ENCODE results near the gene NUPR1. TPM values are rescaled to one million over a fixed set of nuclear protein-coding genes. Genes with fewer than 3 reads are reported as not detected.

Gene NUPR1
- total RNA-seq, 1 donor from 2014 or later, result 3.8 TPM

GRCh38 chr16:28531777-28532744, 6.7 kb downstream of the NUPR1 start:
- no peak for FAIRE-seq
- H3K4me2 ChIP-seq (ENCODE audit: low read length), result no peak overlapping the region

DNA sequence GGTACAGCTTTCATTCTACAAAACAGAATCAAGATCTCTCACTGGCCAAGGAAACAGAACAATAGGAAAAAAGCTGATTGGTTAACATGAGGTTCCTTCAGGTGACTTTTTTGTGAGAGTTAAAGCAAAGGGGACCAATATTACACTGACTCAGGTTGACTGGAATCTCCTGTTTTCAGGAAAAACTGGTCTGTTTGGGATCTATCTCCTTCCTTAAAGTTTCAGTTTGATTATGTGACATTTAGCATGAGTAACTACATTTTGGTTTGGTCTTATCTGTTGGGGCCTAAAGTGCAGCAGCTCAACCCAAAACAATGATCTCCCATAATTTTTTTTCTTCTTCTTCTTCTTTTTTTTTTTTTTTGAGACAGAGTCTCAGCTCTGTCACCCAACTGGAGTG, 9.7 kb downstream of the NUPR1 start:
- H3K36me3 Mint-ChIP-seq (ENCODE audit: low read depth, unreplicated experiment), result peaks cover 3% of the 10 kb centered on the region
- H3K27ac Mint-ChIP-seq (ENCODE audit: unreplicated experiment), result no peak overlapping the region
- no peak overlapping the region for H2AFZ ChIP-seq (ENCODE audit: low read depth, low read length)
- no peak overlapping the region for H3K4me3 Mint-ChIP-seq (ENCODE audit: unreplicated experiment)
- H3K27me3 Mint-ChIP-seq (ENCODE audit: low read depth, unreplicated experiment), result no peaks in the 10 kb centered on the region
- DNase-seq (ENCODE audit: low read depth) (no peak), FAIRE-seq (no peak)
- no peak overlapping the region for H3K4me2 ChIP-seq (ENCODE audit: low read length)
- H3K9me3 ChIP-seq (ENCODE audit: insufficient read depth, low read depth, low read length), result no peaks in the 10 kb centered on the region
- H3K27me3 ChIP-seq (ENCODE audit: insufficient read depth, low read length), result no peaks in the 10 kb centered on the region
- no peaks in the 10 kb centered on the region for H3K79me2 ChIP-seq (ENCODE audit: insufficient read depth, low read length)
- H3K9me3 Mint-ChIP-seq (ENCODE audit: unreplicated experiment), result peaks cover 3% of the 10 kb centered on the region
- no peaks in the 10 kb centered on the region for H4K20me1 ChIP-seq (ENCODE audit: insufficient read depth, low read length)
- H3K27ac ChIP-seq (ENCODE audit: low read depth, low read length), result no peak overlapping the region
- TF ChIP-seq, protein P1, sequence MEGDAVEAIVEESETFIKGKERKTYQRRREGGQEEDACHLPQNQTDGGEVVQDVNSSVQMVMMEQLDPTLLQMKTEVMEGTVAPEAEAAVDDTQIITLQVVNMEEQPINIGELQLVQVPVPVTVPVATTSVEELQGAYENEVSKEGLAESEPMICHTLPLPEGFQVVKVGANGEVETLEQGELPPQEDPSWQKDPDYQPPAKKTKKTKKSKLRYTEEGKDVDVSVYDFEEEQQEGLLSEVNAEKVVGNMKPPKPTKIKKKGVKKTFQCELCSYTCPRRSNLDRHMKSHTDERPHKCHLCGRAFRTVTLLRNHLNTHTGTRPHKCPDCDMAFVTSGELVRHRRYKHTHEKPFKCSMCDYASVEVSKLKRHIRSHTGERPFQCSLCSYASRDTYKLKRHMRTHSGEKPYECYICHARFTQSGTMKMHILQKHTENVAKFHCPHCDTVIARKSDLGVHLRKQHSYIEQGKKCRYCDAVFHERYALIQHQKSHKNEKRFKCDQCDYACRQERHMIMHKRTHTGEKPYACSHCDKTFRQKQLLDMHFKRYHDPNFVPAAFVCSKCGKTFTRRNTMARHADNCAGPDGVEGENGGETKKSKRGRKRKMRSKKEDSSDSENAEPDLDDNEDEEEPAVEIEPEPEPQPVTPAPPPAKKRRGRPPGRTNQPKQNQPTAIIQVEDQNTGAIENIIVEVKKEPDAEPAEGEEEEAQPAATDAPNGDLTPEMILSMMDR (IDR thresholded peaks at IDR 0.05; ENCODE audit: insufficient read depth, low read depth, low read length), result no peak
- no peak for TF ChIP-seq EZH2 (IDR thresholded peaks at IDR 0.05; ENCODE audit: insufficient read depth, low read length)
- no peaks in the 10 kb centered on the region for H3K4me1 ChIP-seq (ENCODE audit: insufficient read depth, low read length)
- H3K36me3 ChIP-seq (ENCODE audit: insufficient read depth, low read length), result no peaks in the 10 kb centered on the region
- H3K4me1 Mint-ChIP-seq (ENCODE audit: low read depth, unreplicated experiment), result no peaks in the 10 kb centered on the region
- no peak overlapping the region for H3K9ac ChIP-seq (ENCODE audit: low read length)
- no peak overlapping the region for H3K4me3 ChIP-seq (ENCODE audit: insufficient read depth, low read depth, low read length)

More at GRCh38 chr16:28531777-28532744, 6.7 kb downstream of the NUPR1 start:
- Histone ChIP-seq H3K79me2 (ENCODE audit: insufficient read depth, low read length) (no peaks in the 10 kb centered on the region), H3K4me1 (ENCODE audit: insufficient read depth, low read length) (no peaks in the 10 kb centered on the region), H3K27me3 (ENCODE audit: insufficient read depth, low read length) (no peaks in the 10 kb centered on the region), H3K9me3 (ENCODE audit: insufficient read depth, low read depth, low read length) (no peaks in the 10 kb centered on the region), H3K36me3 (ENCODE audit: insufficient read depth, low read length) (no peaks in the 10 kb centered on the region), H4K20me1 (ENCODE audit: insufficient read depth, low read length) (no peaks in the 10 kb centered on the region), H3K9ac (ENCODE audit: low read length) (no peak overlapping the region), H3K27ac (ENCODE audit: low read depth, low read length) (no peak overlapping the region), H2AFZ (ENCODE audit: low read depth, low read length) (no peak overlapping the region), H3K4me3 (ENCODE audit: insufficient read depth, low read depth, low read length) (no peak overlapping the region)
- Mint-ChIP-seq H3K27me3 (ENCODE audit: low read depth, unreplicated experiment) (no peaks in the 10 kb centered on the region), H3K36me3 (ENCODE audit: low read depth, unreplicated experiment) (peaks cover 10% of the 10 kb centered on the region), H3K4me3 (ENCODE audit: unreplicated experiment) (no peak overlapping the region), H3K9me3 (ENCODE audit: unreplicated experiment) (no peaks in the 10 kb centered on the region), H3K4me1 (ENCODE audit: low read depth, unreplicated experiment) (no peaks in the 10 kb centered on the region), H3K27ac (ENCODE audit: unreplicated experiment) (no peak overlapping the region)
- DNase-seq (ENCODE audit: low read depth), result no peak
- TF ChIP-seq EZH2 (IDR thresholded peaks at IDR 0.05; ENCODE audit: insufficient read depth, low read length), result no peak
- TF ChIP-seq, protein P1 (IDR thresholded peaks at IDR 0.05; ENCODE audit: insufficient read depth, low read depth, low read length), result no peak

- no peak overlapping the region for H3K4me3 ChIP-seq (ENCODE audit: insufficient read depth, low read depth, low read length)
- H3K79me2 ChIP-seq (ENCODE audit: insufficient read depth, low read length), result no peaks in the 10 kb centered on the region
- Mint-ChIP-seq H3K27ac (ENCODE audit: unreplicated experiment) (no peak overlapping the region), H3K27me3 (ENCODE audit: low read depth, unreplicated experiment) (peaks cover 4% of the 10 kb centered on the region), H3K4me3 (ENCODE audit: unreplicated experiment) (no peak overlapping the region), H3K36me3 (ENCODE audit: low read depth, unreplicated experiment) (peaks cover under 1% of the 10 kb centered on the region), H3K9me3 (ENCODE audit: unreplicated experiment) (peaks cover 3% of the 10 kb centered on the region), H3K4me1 (ENCODE audit: low read depth, unreplicated experiment) (no peaks in the 10 kb centered on the region)
- no peak overlapping the region for H3K27ac ChIP-seq (ENCODE audit: low read depth, low read length)
- TF ChIP-seq, protein P1 (IDR thresholded peaks at IDR 0.05; ENCODE audit: insufficient read depth, low read depth, low read length), result no peak
- TF ChIP-seq EZH2 (IDR thresholded peaks at IDR 0.05; ENCODE audit: insufficient read depth, low read length), result no peak
- no peaks in the 10 kb centered on the region for H3K4me1 ChIP-seq (ENCODE audit: insufficient read depth, low read length)
- no peaks in the 10 kb centered on the region for H3K27me3 ChIP-seq (ENCODE audit: insufficient read depth, low read length)
- no peak overlapping the region for H3K4me2 ChIP-seq (ENCODE audit: low read length)
- H3K9ac ChIP-seq (ENCODE audit: low read length), result no peak overlapping the region
- no peaks in the 10 kb centered on the region for H3K9me3 ChIP-seq (ENCODE audit: insufficient read depth, low read depth, low read length)
- no peak for DNase-seq (ENCODE audit: low read depth)
- no peaks in the 10 kb centered on the region for H3K36me3 ChIP-seq (ENCODE audit: insufficient read depth, low read length)
- no peaks in the 10 kb centered on the region for H4K20me1 ChIP-seq (ENCODE audit: insufficient read depth, low read length)
- H2AFZ ChIP-seq (ENCODE audit: low read depth, low read length), result no peak overlapping the region
- FAIRE-seq, result no peak
Observed at GRCh38 chr16:28528463-28528867, 10.3 kb downstream of the NUPR1 start.
